GM18511 (cell line): ENCODE results near the gene LCP1.

Source experiments
- ATAC-seq: cut with Tn5 transposase; IDR thresholded peaks from one replicate; pipeline ENCODE4 v1.9.1; 2021; ENCODE audit warnings: mild to moderate bottlenecking, moderate library complexity; ENCODE audit not compliant: unreplicated experiment

The LCP1 gene

DNA sequence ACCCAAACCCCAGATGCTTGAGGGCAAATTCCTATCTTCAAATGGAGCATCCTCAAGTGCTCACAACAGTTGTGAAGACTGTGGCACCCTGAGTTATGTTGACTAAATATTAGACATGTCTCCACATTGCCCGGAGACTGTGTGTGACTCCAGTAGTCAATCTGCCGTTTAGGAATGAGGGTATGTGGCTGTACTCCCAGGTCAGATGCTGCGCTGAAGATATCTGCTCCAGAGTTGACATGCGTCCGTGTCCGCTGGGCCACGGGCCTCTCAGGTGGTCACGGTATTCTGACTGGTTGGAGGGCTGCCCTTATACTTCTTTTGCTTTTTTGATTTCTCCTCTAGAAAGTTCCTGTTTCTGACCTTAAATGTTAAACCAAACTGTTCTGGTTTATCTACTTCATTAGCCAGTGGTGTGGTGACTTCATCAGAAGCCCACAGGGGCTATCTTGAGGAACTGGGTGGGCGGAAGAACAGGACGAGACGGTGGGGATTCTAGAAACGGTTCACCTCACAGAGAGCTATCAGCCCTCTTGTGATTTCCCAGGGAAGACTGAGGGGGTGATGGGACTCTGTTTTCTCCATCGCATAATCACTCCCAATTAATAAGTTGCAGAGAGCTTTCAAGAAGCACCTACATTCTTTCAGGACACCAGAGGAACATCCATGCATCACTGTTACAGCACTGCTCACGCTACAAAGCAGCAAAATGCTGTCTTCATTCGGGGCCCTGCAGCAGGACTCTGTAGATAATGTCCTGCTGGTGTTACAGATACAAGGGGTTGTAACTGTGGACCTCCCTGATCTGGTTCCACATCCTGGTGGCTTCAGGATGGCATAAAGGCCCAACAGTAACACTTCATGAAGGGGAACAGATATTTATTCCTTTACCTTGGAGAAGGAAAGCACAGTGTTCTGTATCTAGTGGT is 1.3 kb upstream of the LCP1 start:
- no peak for ATAC-seq

DNA sequence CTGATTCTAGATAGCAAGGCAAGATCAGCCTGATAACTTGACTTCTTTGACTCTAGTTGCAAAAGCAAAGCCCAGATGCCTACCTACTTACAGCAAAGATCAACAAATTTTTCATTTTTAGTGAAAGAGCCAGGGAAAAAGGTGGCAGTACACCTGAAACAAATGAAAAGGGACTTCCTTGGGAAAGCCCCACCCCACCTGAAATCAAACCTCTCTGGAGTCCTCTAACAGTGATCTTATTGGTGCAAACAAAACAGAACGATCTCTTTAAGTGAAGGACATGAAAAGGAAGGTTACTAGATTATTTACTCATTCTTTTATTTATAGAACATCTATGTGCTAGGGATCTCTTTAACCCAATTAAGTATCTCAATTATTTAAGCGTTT is 507 bp upstream of the LCP1 start:
- ATAC-seq = peak; percentile 11

DNA sequence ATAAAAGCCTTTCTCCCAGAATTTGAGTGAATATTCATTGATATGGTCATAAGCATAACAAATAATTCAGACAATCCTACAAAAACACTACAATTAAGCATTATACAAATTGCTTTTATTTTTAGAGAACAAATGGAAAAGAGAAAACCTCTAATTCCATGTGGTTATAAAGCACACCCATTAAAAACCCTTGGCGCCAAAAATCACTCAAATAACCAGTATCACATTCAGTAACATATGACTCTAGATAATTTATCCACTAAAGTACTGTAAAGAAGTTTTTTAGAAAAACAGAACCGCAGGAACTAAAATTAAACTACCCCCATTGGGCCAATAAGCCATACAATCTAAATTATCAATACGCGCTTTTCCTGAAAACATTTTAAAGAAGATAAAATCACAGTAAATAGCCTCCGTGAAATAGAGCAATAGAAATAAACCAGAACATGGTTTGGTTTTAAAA is 569 bp downstream of the LCP1 start:
- ATAC-seq = no peak

DNA sequence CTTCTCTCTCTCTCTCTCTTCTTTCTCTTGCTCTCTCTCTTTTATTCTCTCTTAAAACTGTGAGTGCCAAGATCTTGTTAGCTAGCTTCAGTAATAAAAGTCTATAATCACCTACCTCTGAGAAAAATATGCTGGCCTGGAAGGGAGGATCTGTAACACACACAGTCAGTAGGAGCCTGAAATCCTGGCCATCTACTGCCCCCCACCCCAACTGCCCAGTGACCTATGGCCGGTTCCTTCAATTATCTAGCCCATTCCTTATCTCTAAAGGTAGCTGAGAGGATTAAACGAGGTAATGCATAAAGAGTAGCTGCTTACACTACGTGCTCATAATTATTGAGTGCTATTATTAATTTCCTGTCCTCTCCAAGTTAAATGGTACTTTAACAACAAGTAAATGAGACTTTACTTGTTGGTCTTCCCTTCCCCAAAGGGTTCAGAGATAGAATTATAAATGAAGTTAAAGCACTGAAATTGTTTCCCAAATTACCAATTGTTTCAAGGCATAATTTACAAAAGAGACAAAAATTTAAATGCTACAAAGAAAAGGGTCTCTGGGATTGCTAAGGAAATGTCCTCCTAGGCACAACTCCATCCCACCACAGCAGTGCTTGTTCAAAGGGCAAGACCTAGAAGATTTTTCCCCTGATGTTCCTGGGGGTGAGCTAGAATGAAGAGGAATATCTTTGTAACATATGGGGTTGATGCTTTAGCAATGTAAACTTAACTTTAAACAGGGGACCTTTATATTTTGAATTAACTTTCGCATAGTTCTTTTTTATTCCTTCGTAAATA is 1.8 kb downstream of the LCP1 start:
- ATAC-seq = no peak

DNA sequence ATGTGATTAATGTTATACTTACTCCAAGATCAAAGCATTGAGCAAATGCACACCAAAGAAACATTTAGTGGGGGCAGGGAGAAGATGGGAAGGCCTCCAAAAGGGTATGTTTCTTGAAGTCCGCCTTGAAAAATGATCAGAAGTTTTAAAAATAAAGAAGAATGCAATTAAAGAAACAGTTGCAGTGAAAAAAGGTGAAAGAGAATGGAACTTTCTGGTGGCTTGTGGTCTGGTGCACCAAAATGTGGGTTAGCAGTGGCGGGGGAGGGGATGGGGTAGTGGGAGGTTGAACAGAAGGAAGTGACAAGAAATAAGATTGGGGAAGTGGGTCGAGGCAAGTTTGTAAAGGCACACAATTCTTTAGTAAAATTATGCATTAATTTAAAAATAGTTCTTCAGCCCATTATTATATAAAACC is 2.5 kb downstream of the LCP1 start:
- ATAC-seq = no peak

DNA sequence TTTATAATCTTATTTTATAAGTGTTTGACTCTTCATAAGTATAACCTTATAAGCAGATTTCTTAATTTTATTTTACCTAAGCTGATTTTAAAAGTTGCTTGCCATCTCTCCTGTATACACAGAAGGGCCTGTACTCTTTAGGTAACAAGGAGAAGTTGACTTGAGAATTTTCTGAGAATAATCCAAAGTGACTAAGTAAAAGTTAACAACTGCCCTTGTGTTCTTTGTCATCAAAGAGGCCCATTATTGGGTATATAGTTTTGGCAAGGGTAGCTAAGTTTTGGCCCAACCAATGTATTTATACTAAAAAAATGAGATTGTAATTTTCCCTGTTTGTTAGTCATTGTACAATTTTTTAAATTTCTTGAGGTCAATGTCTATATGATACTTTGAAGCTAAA is 3.2 kb downstream of the LCP1 start:
- ATAC-seq = no peak

DNA sequence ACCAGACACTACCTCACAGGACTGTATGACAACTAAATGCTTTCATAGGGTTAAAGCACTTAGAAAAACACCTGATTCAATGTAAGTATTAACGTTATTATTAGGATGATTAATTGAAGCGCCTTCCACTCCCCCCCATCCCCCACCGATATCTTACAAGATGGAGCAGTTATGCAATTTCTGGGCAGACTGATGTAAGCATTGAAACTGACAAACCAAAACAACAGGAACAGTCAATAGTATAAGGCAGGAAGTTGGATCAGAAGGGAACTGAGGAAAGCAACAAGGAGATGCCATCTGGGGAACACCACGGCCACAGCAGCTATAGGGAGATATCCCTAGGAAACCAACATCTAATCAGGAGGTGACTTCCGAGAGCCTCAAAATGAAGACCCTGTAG is 3.8 kb downstream of the LCP1 start:
- no peak for ATAC-seq

DNA sequence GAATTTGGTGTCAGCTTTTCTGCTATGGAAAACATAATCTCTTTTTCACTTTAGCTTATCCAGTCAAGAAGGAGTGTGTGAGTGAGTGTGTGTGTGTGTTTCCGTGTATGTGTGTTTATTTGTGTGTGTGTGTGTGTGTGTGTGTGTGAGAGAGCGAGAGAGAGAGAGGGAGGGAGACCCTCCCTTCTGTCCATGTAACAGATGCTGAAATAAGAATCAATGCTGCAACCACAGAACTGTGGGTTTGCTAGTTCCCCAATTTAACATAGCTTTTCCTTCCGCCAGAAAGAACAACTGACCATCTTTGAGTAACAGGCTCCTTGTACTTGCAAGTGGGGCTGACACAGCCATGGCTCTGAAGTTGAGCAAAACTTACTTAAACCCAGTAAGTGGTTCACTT is 5.2 kb downstream of the LCP1 start:
- ATAC-seq = peak; percentile 58

DNA sequence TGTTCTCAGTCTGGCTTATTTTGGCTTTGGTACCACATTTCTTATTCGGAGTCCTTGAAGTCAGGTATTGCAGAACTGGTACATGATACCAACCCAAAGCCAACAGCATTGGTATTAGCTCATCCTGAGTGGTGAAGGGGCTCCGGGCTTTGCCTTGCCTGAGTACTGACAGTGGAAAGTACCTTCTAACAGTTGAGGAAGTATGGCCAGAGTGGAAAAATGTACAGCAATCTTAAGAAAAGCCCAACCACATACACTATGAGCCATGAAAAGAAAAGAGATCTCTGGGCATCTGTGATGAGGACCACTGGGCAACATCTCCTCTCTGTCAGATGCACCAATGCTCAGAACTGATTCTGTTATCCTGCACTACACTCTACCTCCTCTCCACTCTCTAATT is 8.3 kb downstream of the LCP1 start:
- peak; percentile 42 for ATAC-seq

DNA sequence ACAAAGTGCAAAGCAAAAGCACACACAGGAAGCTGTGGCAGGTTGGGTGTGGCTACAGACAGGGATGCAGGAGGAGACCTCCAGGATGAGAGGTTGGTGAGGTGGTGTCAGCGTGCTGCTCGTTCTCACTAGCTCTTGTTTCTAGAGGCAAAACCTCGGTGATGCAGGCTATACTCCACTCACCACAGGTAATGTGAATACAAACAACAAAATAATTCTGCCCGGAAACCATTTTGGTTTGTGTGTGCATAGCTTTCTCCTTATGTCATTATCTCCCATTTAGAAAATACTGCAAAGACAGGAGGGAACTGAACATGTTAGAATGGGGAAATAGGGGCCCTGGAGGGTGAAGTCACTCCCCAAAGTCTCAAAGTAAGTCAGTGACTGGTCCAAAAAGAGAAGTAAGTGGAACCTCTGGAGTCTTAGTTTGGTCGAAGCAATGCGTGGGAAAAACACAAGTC is 9.4 kb downstream of the LCP1 start:
- ATAC-seq = no peak

DNA sequence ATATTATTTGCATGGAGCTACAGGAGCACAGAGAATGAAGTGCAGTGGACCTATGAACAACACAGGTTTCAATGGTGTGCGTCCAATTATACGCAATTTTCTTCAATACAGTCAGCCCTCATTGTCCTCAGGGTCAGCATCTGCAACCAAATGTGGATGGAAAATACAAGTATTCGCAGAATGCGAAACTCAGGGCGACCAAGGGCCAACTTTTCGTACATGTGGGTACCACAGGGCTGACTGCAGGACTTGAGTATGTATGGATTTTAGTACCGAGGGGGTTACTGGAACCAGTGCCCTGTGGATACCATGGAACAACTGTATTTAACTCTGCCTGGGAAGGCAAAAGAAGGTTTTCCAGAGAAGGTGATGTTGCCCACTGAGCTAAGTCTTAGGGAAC is 10.2 kb downstream of the LCP1 start:
- ATAC-seq = no peak

DNA sequence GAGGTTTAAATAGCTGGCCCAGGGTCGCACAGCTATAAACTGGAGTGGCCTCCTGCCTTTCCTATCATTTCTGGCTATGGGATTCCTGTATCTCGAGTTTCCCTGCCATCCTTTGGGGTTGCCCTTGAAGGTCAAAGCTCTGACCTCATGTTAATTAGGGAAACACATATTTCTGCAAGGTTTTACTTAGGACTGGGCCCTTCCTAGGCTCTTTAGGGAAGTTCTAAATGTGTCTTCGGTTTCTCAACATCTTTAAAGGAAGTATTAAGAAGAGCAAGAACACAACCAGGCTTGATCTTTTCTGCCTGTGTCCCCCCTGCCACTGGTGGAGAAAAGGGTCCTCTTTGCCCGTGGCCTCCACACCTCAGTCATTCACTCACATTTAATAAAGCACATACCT is 10.8 kb downstream of the LCP1 start:
- no peak for ATAC-seq

DNA sequence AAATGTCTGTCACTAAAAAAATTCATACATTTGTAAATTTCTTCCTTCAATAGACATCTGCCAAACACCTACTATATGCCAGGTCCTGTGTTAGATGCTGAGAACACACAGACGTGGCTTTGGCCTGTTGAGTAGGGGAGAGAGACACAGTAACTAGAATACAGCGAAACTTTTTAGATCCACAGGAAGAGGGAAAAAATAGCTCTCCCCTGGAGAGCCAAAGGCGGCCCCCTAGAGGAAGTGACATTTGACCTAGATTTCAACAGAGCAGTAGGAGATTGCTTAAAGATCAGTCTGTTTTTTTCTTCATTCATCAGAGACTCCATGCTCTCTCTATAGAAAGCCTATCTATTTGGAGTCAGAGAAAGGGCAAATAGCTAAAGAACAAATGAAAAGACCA is 11.3 kb downstream of the LCP1 start:
- no peak for ATAC-seq

DNA sequence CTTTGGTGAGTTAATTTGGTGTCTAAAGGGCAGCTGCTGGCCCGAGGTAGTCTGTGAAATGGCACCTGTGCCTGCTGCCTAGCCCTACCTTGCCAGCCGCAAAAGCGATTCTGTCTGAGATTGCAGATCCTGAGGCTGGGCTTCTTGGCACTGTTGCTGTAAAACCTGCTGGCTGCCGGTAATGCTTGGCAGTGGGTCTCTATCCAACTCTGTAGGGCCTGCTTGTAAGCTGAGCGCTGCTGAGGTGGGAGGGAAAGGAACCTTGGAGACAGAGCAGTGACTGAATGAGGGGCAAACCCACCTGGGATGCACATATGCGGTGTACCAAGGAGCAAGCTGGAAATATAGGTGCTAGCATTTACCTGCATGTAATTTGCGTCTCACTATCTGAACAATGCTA is 11.7 kb downstream of the LCP1 start:
- ATAC-seq = no peak

DNA sequence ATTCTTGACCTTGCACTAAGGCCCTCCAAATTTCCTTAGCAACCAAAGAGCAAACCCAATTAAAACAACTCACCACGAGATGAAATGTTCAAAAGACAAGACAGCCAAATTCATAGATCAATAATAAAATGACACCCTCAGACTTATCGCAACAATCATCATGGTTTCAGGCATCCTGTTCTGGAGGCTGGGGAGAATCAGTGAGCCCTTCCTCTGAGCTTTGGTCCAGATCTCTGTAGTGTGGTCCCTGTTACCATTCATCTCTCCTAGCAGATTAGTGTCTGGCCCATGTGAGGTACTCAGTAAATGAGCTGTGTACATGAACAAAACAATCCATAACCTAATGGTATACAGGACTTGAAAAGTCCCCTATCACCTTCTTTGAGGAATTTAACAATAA is 12.2 kb downstream of the LCP1 start:
- no peak for ATAC-seq

DNA sequence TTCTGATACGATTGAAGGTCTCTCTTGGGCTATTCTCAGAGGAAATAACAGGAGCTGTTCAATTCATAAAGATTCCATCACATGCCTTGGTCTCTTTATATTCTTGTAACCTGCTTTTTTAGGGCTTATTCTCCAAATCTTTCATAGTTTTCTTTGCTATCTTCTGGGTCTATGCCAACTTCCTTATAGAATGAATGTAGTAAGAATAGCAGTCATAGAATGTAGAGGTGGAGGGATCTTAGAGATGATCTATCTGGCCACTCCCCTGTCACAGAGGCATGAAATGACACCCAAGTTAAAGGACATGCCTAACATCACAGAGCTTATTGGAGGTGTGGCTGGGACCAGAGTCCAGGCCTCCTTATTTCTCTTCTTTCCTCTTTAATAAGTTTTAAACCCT is 13.2 kb downstream of the LCP1 start:
- no peak for ATAC-seq

DNA sequence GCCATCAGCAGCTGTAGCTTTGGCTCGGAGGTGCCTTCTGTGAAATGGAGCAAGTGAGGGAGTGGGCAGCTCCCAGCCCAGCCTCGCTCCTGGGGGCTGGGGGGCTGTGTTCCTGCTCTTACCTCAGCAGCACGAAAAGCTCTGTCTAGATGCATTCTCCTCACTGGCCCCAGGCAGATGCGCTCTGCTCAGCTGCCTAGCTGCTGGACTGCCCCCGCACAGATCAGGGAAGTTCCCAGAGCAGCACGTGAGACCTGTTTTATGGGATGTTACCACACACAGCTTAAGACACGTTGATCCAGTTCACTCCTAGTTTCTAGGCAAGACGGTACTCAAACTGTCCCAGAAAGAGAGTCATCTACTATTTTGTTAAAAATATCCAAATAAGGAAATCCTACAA is 13.6 kb downstream of the LCP1 start:
- no peak for ATAC-seq

DNA sequence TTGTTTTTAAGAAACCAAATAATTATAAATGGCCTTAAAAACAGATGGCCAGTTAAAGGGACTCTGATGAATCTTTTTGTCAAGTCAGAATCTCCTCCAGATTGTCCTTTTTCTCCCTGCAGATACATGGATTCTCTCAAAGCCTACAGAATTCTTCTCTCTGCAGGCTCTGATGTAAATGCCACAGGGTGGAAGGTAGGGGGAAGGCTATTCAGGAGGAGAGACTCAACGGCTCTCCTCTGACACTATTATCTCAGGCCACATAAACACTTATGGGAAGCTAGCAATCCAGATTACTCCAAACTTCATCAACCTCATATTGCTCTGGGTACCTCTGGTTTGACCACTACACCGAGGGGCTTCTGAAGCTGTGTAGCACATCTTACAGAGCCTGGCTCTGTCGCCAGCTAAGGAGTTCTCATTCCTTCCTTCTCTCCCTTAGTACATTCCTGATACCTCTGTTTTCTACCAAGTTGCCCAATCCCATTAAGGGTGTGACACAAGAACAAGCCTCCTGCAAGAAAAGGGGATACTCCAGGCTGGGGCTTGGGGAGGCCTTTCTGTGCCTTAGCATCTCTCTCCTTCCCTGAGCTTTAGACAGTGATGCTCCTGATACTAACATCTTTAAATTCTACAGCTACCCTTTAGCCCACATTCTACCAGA is 14.9 kb downstream of the LCP1 start:
- no peak for ATAC-seq

DNA sequence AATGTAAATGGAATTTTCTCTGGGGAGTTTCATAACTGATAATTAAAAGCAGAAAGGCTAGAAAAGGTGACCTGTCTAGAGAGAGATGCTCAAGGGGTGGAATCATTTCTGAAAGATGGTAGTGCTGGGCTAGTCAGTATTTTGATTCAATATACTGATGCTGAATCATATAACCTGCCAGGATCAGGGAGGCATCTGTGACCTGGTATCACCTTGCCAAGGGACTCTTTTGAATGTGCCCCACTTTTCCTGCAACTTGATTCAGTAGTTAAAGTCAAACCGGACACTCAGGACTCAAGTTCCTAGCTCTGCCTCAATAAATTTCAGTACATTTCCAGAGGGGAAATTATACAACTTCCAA is 15.8 kb downstream of the LCP1 start:
- ATAC-seq = peak; percentile 5

DNA sequence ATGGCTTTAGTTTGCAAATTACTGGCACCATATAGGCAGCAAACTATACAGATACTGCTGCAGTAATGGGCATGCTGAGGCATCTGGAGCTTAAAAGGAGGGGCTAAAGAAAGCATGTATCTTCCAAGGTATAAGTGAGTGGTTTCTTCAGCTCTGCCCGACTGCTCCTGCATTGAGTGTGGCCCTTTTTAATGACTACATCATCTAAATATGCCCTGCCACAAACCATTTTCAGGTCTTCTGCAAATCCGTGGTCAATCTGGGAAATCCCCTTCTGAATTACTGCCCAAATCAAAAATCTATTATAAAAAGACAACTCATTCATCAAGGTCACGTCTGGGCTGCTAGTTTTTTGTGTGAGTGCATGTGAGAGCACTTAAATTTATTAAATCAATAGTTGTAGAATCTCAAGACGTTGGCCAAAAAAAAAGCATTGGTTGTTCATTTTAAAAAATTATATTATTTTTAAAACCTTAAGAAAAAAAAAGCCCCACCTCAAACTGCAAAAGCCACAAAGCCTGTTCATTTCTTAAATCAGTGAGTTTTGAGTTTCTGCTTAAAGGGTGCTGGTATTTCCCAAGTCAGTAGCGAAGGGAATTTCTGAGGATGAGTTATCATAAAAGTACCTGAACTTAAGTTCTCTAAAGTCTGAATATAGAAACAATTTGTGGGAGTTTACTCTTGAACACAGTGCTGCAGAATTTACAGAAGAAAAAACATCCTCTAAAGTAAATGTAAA is 16.3 kb downstream of the LCP1 start:
- peak; percentile 66 for ATAC-seq

DNA sequence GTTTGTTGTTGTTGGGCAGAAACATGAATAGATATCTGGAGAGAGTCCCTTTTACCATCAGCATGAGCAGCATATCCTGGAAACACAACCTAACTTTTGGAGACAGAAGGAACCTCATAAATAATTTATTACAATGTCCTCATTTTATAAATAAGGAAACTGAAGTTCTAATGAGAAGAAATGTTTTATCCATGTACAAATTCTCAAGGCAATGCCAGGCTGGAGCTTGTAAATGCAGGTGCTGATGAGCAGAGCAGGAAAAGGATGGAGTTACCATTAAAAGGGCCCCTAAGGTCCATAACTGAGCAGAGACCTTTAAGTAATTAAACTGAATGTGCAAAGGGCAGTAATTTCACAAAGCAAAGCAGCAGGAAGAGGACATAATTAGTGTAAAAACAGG is 17.3 kb downstream of the LCP1 start:
- no peak for ATAC-seq
